Type B pancreatic cell (in vitro differentiated cells): ENCODE measurements around the gene LRP1B. TPM values are rescaled to one million over a fixed set of nuclear protein-coding genes. Genes with fewer than 3 reads are reported as not detected.

Experiments used
- DNase-seq: peaks from one replicate; pipeline ENCODE4 v3.0.0; 2021; ENCODE audit warnings: mixed read lengths; ENCODE audit not compliant: unreplicated experiment; ENCODE audit errors: extremely low spot score
- H3K27ac Mint-ChIP-seq: 2 replicates; pipeline ENCODE4 v1.8.0; 2021; ENCODE audit warnings: mild to moderate bottlenecking, mixed read lengths
- H3K27me3 Mint-ChIP-seq: 2 replicates; pipeline ENCODE4 v1.8.0; 2021; ENCODE audit warnings: mixed read lengths
- H3K36me3 Mint-ChIP-seq: 2 replicates; pipeline ENCODE4 v1.8.0; 2021; ENCODE audit warnings: mixed read lengths
- H3K4me1 Mint-ChIP-seq: one replicate; pipeline ENCODE4 v1.8.0; 2021; ENCODE audit warnings: mixed read lengths; ENCODE audit not compliant: unreplicated experiment
- H3K4me3 Mint-ChIP-seq: 2 replicates; pipeline ENCODE4 v1.8.0; 2021; ENCODE audit warnings: mild to moderate bottlenecking, mixed read lengths
- H3K9me3 Mint-ChIP-seq: 2 replicates; pipeline ENCODE4 v1.8.0; 2021; ENCODE audit warnings: mixed read lengths
- long read RNA-seq: library from polyadenylated mRNA; unstranded; transcript quantifications from one replicate; pipeline ENCODE4 v2.0.0, GENCODE V29; 2020
- total RNA-seq: library from RNA; stranded (reverse); gene quantifications from 2 replicates; pipeline ENCODE4 v1.2.1, GENCODE V29; 2021; ENCODE audit warnings: low replicate concordance
- TF ChIP-seq, protein P1 (sequence below): fragments of 200-600 bp; sonication (generic); conservative IDR thresholded peaks from 2 replicates; pipeline ENCODE4 v1.5.0; 2021; ENCODE audit warnings: antibody characterized with exemption, mild to moderate bottlenecking

LRP1B gene
- 2.5 and 16.0 TPM in 2 replicates for total RNA-seq
- long read RNA-seq, partial matches to known transcripts: 0 of 1 reads
- long read RNA-seq, other reads (novel, unspliced or antisense): 1 of 1 reads

DNA sequence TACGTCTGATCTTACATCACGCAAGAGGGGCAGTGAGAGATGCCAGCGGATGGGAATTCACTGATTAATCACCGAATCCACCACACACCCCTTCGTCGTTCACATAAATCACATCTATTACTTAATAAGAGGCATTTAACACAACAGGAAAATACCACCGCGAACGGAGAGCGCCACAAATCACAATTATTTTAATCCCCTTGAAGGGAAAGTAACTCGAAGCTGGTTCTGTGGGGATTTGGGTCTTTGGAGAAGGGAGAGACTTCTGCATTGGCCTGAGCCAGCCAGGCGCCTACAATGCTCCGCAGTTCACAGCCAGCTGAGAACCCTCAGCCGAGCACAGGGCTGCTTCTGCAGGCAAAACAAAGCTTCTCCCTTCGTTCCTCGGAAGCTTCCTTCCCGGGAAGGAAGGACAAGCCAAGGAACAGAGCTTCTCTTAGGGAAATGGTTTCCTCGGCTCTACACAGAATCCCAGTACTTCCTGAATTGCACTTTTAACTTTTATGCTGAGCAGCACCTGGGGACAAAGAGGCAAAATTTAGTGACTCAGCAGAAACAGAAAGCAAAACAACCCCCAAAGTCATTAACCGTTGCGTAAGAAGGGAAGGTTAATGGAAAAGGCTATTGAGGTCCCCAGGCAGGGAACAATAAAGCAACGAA, at the start of gene LRP1B:
LRP1B (minus strand) TSS at position 7 of the 660 bp plus-strand sequence. CDS start 287 bp downstream, outside the sequence.
- H3K9me3 Mint-ChIP-seq: no peaks in the 10 kb centered on the region
- H3K36me3 Mint-ChIP-seq: no peaks in the 10 kb centered on the region
- peaks cover 61% of the 10 kb centered on the region for H3K27me3 Mint-ChIP-seq

DNA sequence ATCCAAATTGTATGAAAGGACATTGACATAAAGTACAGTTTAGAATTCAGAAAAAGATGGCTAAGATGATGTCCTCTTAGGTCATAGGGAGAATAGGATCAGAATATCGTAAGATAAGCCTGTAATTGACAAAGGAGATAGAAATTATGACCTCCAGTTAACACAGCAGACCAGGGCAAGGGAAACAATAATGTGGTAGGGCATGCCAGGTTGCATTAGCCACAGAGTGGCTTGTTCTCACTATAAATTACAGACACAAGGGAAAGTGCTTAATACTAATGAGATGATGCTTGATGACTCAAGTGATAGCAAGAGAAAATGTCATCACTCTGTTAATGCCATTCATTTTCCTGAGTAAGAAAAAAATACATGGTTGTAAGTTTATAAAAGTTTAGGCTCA, 48.9 kb upstream of the LRP1B start:
- peaks cover 20% of the 10 kb centered on the region for H3K4me1 Mint-ChIP-seq
- H3K27me3 Mint-ChIP-seq: no peaks in the 10 kb centered on the region
- H3K27ac Mint-ChIP-seq: no peak overlapping the region
- DNase-seq: no peak
- TF ChIP-seq, protein P1, sequence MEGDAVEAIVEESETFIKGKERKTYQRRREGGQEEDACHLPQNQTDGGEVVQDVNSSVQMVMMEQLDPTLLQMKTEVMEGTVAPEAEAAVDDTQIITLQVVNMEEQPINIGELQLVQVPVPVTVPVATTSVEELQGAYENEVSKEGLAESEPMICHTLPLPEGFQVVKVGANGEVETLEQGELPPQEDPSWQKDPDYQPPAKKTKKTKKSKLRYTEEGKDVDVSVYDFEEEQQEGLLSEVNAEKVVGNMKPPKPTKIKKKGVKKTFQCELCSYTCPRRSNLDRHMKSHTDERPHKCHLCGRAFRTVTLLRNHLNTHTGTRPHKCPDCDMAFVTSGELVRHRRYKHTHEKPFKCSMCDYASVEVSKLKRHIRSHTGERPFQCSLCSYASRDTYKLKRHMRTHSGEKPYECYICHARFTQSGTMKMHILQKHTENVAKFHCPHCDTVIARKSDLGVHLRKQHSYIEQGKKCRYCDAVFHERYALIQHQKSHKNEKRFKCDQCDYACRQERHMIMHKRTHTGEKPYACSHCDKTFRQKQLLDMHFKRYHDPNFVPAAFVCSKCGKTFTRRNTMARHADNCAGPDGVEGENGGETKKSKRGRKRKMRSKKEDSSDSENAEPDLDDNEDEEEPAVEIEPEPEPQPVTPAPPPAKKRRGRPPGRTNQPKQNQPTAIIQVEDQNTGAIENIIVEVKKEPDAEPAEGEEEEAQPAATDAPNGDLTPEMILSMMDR: no peak
- no peak overlapping the region for H3K4me3 Mint-ChIP-seq
- no peaks in the 10 kb centered on the region for H3K36me3 Mint-ChIP-seq
- H3K9me3 Mint-ChIP-seq: no peaks in the 10 kb centered on the region

More for the DNA sequence above, at the start of gene LRP1B:
- Mint-ChIP-seq H3K27ac (peak within 1 kb of the TSS; percentile 80), H3K4me1 (peaks cover 12% of the 10 kb centered on the region), H3K4me3 (peak within 1 kb of the TSS; percentile 97)
- TF ChIP-seq, protein P1: no peak
- peak; percentile 62 for DNase-seq

DNA sequence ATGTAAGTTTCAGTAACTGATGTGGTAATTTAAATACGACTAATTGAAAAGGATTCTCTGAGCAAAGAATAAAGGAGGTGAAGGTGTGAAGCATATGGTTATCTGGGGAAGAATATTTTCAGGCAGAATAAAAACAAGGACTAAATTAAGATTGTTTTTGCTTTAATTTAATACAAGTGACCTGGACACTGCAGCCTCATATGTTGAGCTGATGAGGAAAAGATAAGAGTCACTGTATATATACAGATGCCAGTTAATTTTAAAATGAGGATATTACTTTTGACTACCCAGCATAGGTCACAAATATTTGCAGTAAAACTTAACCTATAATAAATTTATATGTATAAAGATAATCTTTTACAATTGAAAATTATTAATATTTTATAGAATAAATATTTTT, 47.8 kb upstream of the LRP1B start:
- H3K27ac Mint-ChIP-seq: no peak overlapping the region
- no peaks in the 10 kb centered on the region for H3K9me3 Mint-ChIP-seq
- TF ChIP-seq, protein P1: no peak

DNA sequence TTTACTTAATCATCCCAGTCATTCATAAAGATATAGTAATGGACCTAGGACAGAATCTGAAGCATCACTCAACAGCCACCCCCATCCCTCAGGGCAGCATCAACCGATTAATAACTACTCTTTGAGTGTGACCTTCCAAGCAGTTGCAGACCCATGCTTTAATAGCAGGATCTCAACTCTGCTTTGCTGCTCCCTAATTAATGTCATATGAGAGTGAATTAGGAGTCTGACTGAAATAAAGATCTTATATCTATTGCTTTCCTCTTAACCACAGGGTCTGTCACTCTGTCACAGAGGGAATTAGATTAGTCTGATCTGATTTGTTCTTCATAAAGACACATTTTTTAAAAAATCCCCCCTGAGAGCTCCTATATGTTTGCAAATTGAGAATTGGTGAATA, 46.1 kb upstream of the LRP1B start:
- Mint-ChIP-seq H3K27me3 (no peaks in the 10 kb centered on the region), H3K36me3 (no peaks in the 10 kb centered on the region), H3K9me3 (no peaks in the 10 kb centered on the region), H3K27ac (peak overlapping the region; percentile 8), H3K4me1 (peaks cover 20% of the 10 kb centered on the region), H3K4me3 (peak overlapping the region; percentile 4)
- TF ChIP-seq, protein P1: no peak
- DNase-seq: no peak

More for the DNA sequence above, 47.8 kb upstream of the LRP1B start:
- Mint-ChIP-seq H3K4me3 (no peak overlapping the region), H3K27me3 (no peaks in the 10 kb centered on the region), H3K36me3 (no peaks in the 10 kb centered on the region), H3K4me1 (peaks cover 20% of the 10 kb centered on the region)
- no peak for DNase-seq

DNA sequence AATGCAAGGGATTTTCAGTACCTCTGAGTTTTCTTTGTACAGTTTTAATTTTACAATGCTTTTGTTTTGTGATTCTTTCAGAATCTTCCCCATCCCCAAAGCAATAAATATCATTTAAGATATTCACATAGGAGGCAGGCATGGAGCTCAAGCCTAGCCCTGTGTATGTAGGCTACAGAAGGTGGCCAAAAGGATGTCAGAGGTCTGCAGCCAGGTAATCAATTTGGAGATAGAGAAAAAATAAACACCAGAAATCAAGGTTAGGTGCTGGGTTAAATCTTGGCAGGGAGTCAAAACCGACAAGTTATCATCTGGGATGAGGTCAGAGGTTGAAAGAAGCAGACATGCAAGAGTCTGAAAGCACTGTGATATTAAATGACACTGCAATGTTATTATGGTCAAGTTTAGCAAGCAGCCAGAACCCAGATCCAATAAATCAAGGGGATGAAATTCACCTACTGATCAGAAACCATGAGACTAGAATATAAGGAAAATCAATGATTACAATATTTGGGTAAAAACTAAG, 45.1 kb upstream of the LRP1B start:
- TF ChIP-seq, protein P1: no peak
- DNase-seq: no peak
- Mint-ChIP-seq H3K27me3 (no peaks in the 10 kb centered on the region), H3K4me1 (peaks cover 20% of the 10 kb centered on the region), H3K27ac (no peak overlapping the region), H3K4me3 (no peak overlapping the region), H3K36me3 (no peaks in the 10 kb centered on the region), H3K9me3 (no peaks in the 10 kb centered on the region)
